SIG-M5 treated with dmso at 0.1 percent for 504 hours (cell line): ENCODE data around the gene DMD.

Source experiments
- DNase-seq: peaks from one replicate; lab custom pipeline; 2025; ENCODE audit not compliant: unreplicated experiment; lab: John Stamatoyannopoulos, UW

DMD gene

GRCh38 chrX:31547816-31548215, 1663.5 kb downstream of the DMD start:
- DNase-seq: no peak

- DNase-seq: no peak
These were observed 1663.9 kb downstream of the DMD start for GRCh38 chrX:31547416-31547815.

GRCh38 chrX:31546126-31546525, 1665.2 kb downstream of the DMD start:
- DNase-seq: no peak

GRCh38 chrX:31545726-31546125, 1665.6 kb downstream of the DMD start:
- DNase-seq: no peak

GRCh38 chrX:31545191-31545590, 1666.2 kb downstream of the DMD start:
- no peak for DNase-seq

GRCh38 chrX:31543634-31544033, 1667.7 kb downstream of the DMD start:
- DNase-seq: no peak

GRCh38 chrX:31542566-31542965, 1668.8 kb downstream of the DMD start:
- no peak for DNase-seq

- DNase-seq: no peak
These were observed 1671.0 kb downstream of the DMD start for GRCh38 chrX:31540313-31540712.

- DNase-seq: no peak
These were observed 1683.8 kb downstream of the DMD start for GRCh38 chrX:31527455-31528126.

- DNase-seq: no peak
These were observed 1687.3 kb downstream of the DMD start for GRCh38 chrX:31523884-31524536.

- DNase-seq: no peak
These were observed 1688.6 kb downstream of the DMD start for GRCh38 chrX:31522760-31523159.

GRCh38 chrX:31521941-31522340, 1689.4 kb downstream of the DMD start:
- DNase-seq: no peak

- DNase-seq: no peak
These were observed 1694.8 kb downstream of the DMD start for GRCh38 chrX:31516527-31516926.

GRCh38 chrX:31508338-31508737, 1703.0 kb downstream of the DMD start:
- no peak for DNase-seq

- no peak for DNase-seq
These were observed 1704.4 kb downstream of the DMD start for GRCh38 chrX:31506928-31507327.

GRCh38 chrX:31506360-31506759, 1705.0 kb downstream of the DMD start:
- no peak for DNase-seq

- no peak for DNase-seq
These were observed 1710.4 kb downstream of the DMD start for GRCh38 chrX:31500921-31501320.

- DNase-seq: no peak
These were observed 1712.2 kb downstream of the DMD start for GRCh38 chrX:31499109-31499508.

- DNase-seq: no peak
These were observed 1714.3 kb downstream of the DMD start for GRCh38 chrX:31497086-31497485.

GRCh38 chrX:31487951-31488350, 1723.4 kb downstream of the DMD start:
- DNase-seq: no peak

- no peak for DNase-seq
These were observed 1728.0 kb downstream of the DMD start for GRCh38 chrX:31483336-31483735.

- no peak for DNase-seq
These were observed 1730.7 kb downstream of the DMD start for GRCh38 chrX:31480696-31481095.

- no peak for DNase-seq
These were observed 1740.1 kb downstream of the DMD start for GRCh38 chrX:31471229-31471628.
